HUES6 (cell line): ENCODE data around the gene KCND3.
"Not testable (repeated sequence)": the region's sequence is repeated elsewhere in the genome, so short reads cannot be mapped to it uniquely, and the experiment has no call there.

Source experiments
- H3K27ac ChIP-seq: 2 replicates; pipeline ENCODE4 v1.7.0; 2013; ENCODE audit warnings: low read depth, mild to moderate bottlenecking, low read length, inconsistent platforms
- H3K27me3 ChIP-seq: 2 replicates; pipeline ENCODE4 v1.6.1; 2013; ENCODE audit warnings: low read length; ENCODE audit not compliant: control insufficient read depth, insufficient read depth
- H3K36me3 ChIP-seq: 2 replicates; pipeline ENCODE4 v1.6.1; 2013; ENCODE audit warnings: low read length; ENCODE audit not compliant: control insufficient read depth, insufficient read depth
- H3K4me1 ChIP-seq: 2 replicates; pipeline ENCODE4 v1.6.1; 2013; ENCODE audit warnings: low read length; ENCODE audit not compliant: control insufficient read depth, insufficient read depth
- H3K4me3 ChIP-seq: 2 replicates; pipeline ENCODE4 v1.5.1; 2013; ENCODE audit warnings: low read depth, low read length
- H3K9ac ChIP-seq: one replicate; pipeline ENCODE4 v1.6.1; 2013; ENCODE audit warnings: mild to moderate bottlenecking, low read length
- H3K9me3 ChIP-seq: 2 replicates; pipeline ENCODE4 v1.6.1; 2013; ENCODE audit warnings: low read depth, low read length; ENCODE audit not compliant: control insufficient read depth, insufficient read depth

KCND3 gene

DNA sequence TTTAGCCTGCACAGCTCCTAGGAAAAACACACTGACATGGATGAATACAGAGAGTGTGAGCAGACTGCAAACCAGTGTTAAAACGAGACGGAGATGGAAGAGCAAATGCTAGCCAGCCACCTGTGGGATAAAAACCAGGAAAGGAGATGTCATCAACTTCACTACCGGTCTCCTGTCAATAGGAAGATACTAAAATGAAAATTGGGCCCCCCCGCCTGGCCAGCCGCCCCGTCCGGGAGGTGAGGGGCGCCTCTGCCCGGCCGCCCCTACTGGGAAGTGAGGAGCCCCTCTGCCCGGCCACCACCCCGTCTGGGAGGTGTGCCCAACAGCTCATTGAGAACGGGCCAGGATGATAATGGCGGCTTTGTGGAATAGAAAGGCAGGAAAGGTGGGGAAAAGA is 189.7 kb downstream of the KCND3 start:
- H3K4me1 ChIP-seq, H3K9ac ChIP-seq, H3K9me3 ChIP-seq, H3K4me3 ChIP-seq, H3K27me3 ChIP-seq, H3K27ac ChIP-seq, H3K36me3 ChIP-seq: not testable (repeated sequence)

DNA sequence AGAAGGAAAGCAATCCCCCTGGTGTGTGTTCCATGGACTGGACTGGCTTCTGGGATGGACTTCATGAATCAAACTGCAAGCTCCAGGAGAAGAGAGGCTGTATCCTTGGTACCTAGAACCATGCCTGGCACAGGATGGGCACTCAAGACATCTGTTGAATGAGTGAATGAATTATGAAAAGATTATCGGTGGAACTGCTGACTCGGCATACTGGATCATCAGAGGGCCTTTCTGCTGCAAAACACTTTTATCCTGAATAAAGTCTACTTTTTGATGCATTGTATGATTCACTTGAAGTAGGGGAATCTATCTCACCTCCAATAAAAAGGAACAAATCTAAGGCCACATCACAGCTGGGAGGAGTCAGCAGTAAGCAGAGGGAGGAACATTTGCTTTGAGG is 190.9 kb downstream of the KCND3 start:
- Histone ChIP-seq H3K36me3 (no peaks in the 10 kb centered on the region), H3K27ac (no peak overlapping the region), H3K4me1 (no peaks in the 10 kb centered on the region), H3K27me3 (no peaks in the 10 kb centered on the region; the same call in 1 of the 2 replicates), H3K9me3 (no peaks in the 10 kb centered on the region), H3K4me3 (no peak overlapping the region), H3K9ac (no peak overlapping the region)

DNA sequence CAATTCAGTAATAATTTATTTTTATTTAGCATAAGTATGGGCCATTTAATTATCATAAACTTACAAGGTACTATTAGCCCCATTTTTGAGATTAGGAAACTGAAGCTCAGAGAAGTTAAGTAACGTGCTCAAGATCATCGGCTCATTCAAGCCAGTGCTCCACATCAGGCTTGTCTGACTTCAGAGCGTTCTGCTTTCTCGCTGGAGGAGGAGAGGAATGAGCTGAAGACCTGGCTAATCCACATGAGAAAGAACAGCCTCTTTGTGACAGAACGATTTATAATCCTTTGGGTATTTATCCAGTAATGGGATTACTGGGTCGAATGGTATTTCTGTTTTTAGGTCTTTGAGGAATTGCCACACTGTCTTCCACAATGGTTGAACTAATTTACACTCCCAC is 194.1 kb downstream of the KCND3 start:
- Histone ChIP-seq H3K4me1 (no peaks in the 10 kb centered on the region), H3K36me3 (no peaks in the 10 kb centered on the region), H3K4me3 (no peak overlapping the region), H3K9me3 (no peaks in the 10 kb centered on the region), H3K27me3 (no peaks in the 10 kb centered on the region; the same call in 1 of the 2 replicates), H3K27ac (no peak overlapping the region), H3K9ac (no peak overlapping the region)

DNA sequence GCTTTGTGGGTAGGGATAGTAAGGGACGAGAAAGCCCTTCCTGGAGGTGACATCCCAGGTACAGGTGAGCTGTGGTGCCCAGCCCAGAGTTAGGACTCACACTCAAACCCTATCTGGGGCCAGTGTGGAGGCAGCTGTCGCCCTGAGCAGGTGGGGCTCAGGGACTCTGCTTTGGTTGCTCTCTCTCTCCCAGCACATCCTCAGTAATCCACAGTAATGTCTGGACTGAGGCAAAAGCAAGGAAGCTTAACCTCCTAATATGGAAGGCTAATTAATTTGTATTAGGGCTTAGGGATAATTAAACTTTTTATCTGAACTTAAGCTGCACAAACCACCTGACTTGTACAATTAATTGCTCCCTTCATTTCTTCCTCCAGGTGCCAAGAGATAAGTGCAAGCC is 195.5 kb downstream of the KCND3 start:
- Histone ChIP-seq H3K27me3 (no peaks in the 10 kb centered on the region; the same call in 1 of the 2 replicates), H3K4me1 (0 out of 2 replicates have a peak, but pooled peaks cover 2% of the 10 kb centered on the region), H3K27ac (no peak overlapping the region), H3K4me3 (no peak overlapping the region), H3K9me3 (no peaks in the 10 kb centered on the region), H3K9ac (no peak overlapping the region), H3K36me3 (no peaks in the 10 kb centered on the region)

DNA sequence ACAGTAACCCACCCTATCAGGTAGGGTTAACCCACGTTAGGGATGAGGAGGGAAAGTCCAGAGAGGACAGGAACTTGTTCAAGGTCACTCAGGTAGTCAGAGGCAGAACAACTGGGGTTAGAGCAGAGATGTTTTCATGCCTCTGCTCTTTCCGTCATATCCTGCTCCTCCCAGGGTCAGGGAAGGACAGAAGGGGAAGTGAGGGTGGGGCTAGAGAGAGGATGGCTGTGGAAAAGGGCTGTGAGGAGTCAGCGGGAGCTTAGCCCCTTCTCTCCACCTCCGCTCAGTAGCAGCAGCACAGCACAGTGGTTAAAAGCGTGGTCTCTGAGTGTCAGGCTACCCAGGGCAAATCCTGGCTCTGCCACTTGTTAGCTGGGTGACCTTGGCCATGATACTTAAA is 197.2 kb downstream of the KCND3 start:
- H3K4me3 ChIP-seq = no peak overlapping the region
- no peak overlapping the region for H3K9ac ChIP-seq
- H3K27me3 ChIP-seq = no peaks in the 10 kb centered on the region; the same call in 1 of the 2 replicates
- H3K27ac ChIP-seq = no peak overlapping the region
- H3K9me3 ChIP-seq = no peaks in the 10 kb centered on the region
- H3K4me1 ChIP-seq = 0 out of 2 replicates have a peak, but pooled peaks cover 2% of the 10 kb centered on the region
- no peaks in the 10 kb centered on the region for H3K36me3 ChIP-seq

DNA sequence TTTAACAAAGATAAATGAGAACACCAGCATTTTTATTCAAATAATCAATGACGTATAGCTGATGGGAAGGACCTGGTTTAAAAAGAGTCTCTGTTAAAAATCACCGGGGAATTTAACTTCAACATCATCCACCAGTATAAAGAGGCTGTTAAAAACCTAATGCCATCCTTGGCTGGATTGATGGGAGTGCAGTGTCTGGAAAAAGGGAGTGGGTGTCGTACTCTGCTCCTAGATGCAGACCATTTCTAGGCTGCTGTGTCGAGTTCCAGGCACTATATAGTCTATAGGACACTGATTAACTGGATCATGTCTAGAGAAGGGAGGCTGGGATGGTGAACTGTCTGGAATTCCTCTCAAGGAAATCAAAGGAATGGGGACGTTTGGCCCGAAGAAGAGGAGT is 197.7 kb downstream of the KCND3 start:
- Histone ChIP-seq H3K27me3 (no peaks in the 10 kb centered on the region; the same call in 1 of the 2 replicates), H3K9ac (no peak overlapping the region), H3K4me3 (no peak overlapping the region), H3K27ac (no peak overlapping the region), H3K36me3 (no peaks in the 10 kb centered on the region), H3K4me1 (0 out of 2 replicates have a peak, but pooled peaks cover 2% of the 10 kb centered on the region), H3K9me3 (no peaks in the 10 kb centered on the region)

DNA sequence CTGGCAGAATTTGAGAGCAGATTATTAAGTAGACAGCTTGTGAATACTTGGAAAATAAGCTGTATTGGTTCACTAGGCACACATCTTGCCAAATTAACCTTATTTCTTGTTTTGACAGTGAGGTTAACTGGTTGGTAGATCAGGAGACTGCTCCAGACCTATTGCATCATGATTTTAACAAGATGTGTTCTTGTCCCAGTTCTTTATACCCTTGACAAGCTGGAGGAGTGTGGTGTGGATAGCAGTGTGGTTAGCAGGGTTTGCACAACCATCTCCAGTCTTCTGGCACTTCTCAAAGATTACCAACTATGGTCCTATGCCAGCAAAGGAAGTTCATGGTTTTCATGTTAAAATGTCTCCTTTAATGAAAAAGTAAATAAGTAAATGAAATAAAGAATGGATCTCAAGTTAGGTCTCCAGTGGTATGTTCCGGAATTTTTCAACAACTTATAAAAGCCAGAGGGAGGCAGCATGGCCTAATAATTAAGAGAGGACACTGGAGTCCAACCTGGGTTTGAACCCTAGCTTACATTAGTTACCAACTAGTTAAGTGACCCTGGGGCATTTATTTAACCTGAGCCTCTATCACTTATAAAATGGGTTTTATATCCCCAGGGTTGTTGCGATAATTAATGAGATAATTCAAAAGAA is 199.7 kb downstream of the KCND3 start:
- no peak overlapping the region for H3K27ac ChIP-seq
- no peaks in the 10 kb centered on the region for H3K9me3 ChIP-seq
- no peaks in the 10 kb centered on the region; the same call in 1 of the 2 replicates for H3K27me3 ChIP-seq
- no peak overlapping the region for H3K9ac ChIP-seq
- no peak overlapping the region for H3K4me3 ChIP-seq
- H3K4me1 ChIP-seq = 0 out of 2 replicates have a peak, but pooled peaks cover 2% of the 10 kb centered on the region
- H3K36me3 ChIP-seq = no peaks in the 10 kb centered on the region

DNA sequence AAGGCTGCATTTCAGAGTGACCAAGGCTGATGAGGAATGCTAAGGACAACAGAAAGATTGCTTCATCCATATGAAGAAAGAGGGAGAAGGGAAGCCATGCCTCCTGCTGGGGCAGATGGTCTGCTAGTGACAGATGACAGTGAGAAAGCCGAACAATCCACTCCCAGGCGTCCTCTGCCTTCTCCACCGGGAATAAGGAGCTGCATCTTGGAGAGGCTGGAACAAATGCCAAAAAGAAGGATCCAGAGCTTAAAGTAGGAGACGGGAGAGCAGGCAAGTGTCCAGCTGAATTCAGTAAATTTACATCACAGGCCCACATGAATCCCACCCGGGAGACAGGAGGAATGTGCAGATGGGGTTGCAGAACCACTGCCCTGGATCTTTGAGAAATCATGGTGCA is 200.3 kb downstream of the KCND3 start:
- Histone ChIP-seq H3K9me3 (no peaks in the 10 kb centered on the region), H3K27me3 (peaks cover 3% of the 10 kb centered on the region; the same call in 1 of the 2 replicates), H3K36me3 (no peaks in the 10 kb centered on the region), H3K4me3 (no peak overlapping the region), H3K9ac (no peak overlapping the region), H3K4me1 (0 out of 2 replicates have a peak, but pooled peaks cover 2% of the 10 kb centered on the region), H3K27ac (no peak overlapping the region)

DNA sequence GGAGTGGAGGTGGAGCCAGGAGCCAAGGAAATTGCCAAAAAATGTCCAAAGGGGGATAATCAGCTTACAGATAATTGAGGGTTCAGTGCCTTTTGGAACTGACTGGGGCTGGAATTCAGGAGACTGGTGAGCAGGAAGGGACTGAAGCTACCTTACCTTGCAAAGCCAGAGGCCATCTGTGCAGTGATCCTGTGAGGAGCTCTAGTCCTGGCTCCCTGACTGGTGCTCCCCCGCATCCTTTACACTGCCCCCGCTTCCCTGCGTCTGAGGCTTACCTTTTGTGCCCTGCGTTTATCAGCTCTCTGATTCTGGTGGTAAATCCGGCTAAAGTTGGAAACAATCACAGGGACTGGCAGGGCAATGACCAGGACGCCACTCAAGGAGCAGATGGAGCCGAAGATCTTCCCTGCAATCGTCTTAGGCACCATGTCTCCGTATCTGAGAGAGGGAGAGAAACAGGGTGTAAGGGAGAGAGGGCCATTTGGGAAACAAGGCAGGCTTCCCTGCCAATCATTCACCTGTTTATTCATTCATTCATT is 202.7 kb downstream of the KCND3 start:
- H3K36me3 ChIP-seq = no peaks in the 10 kb centered on the region
- H3K4me1 ChIP-seq = 0 out of 2 replicates have a peak, but pooled peaks cover 2% of the 10 kb centered on the region
- H3K4me3 ChIP-seq = no peak overlapping the region
- H3K27ac ChIP-seq = no peak overlapping the region
- H3K9me3 ChIP-seq = no peaks in the 10 kb centered on the region
- no peak overlapping the region for H3K9ac ChIP-seq
- peaks cover 3% of the 10 kb centered on the region; the same call in 1 of the 2 replicates for H3K27me3 ChIP-seq

DNA sequence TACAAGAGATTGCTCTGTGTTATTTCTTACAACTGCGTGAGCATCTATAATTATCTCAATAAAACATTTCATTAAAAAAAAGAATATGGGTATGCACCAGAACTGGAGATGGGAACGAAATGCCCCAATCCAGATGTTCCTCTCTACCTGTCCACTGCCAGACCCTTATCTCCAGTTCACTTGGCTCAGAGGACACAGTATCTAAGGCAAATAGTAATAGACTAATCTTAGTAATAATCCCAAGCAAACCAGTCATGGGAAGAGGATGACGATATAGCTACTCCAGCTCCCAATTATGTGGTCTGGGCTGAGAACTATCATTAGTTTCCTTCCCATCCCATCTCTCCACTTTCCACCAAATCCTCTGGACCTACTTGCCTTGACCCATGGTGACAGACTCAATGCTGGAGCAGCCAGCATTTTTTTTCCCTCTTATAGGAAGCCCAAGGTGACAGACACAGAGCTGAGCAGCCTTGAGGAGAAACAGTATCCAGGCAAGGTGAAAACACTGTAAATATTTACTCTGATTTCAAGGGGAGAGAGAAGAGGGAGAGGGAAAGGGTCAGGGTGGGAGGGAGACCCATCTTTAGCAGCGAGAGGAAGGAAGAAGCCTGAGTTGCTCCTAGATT is 205.1 kb downstream of the KCND3 start:
- Histone ChIP-seq H3K36me3 (no peaks in the 10 kb centered on the region), H3K9ac (no peak overlapping the region), H3K4me1 (0 out of 2 replicates have a peak, but pooled peaks cover 2% of the 10 kb centered on the region), H3K9me3 (no peaks in the 10 kb centered on the region), H3K27me3 (peaks cover 3% of the 10 kb centered on the region; the same call in 1 of the 2 replicates), H3K4me3 (no peak overlapping the region), H3K27ac (no peak overlapping the region)

DNA sequence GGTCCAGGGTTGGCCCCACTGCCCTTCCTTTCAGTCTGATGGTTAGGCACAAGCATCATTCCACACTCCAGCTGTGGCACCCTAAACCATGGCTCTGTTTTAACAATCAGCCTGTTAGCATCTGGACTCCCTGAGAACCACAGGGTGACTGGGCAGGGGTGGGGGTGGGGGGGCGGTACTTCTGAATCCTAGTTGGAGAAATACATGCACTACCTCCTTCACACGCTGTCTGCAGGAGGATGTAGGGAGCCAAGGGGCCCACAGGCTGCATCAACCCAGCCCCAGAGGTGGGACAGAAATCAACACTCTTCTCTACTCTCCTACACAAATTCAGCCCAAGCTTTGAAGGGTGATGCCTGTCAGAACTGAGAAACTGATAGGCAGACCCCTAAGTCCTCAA is 209.9 kb downstream of the KCND3 start:
- H3K27ac ChIP-seq = no peak overlapping the region
- no peaks in the 10 kb centered on the region for H3K36me3 ChIP-seq
- H3K4me1 ChIP-seq = 0 out of 2 replicates have a peak, but pooled peaks cover 4% of the 10 kb centered on the region
- H3K9ac ChIP-seq = no peak overlapping the region
- peaks cover 3% of the 10 kb centered on the region; the same call in 1 of the 2 replicates for H3K27me3 ChIP-seq
- H3K4me3 ChIP-seq = no peak overlapping the region
- no peaks in the 10 kb centered on the region for H3K9me3 ChIP-seq
